H1 (cell line): ENCODE results near the gene ANKLE1. TPM values are rescaled to one million over a fixed set of nuclear protein-coding genes. Genes with fewer than 3 reads are reported as not detected.

Experiments used
- CTCF ChIA-PET: fragments of 300-600 bp; sonication (Branson Sonifier 250); formaldehyde crosslinking; loops from one replicate; lab custom pipeline; 2021; ENCODE audit not compliant: partially characterized antibody; lab: Charles Lee
- POLR2A ChIA-PET: fragments of 300-600 bp; sonication (Branson Sonifier 250); formaldehyde crosslinking; loops from one replicate; lab custom pipeline; 2021; ENCODE audit warnings: inconsistent platforms; ENCODE audit not compliant: partially characterized antibody; lab: Charles Lee
- DNase-seq, 2 experiments: peaks; one replicate each; pipeline versions ENCODE4 v3.0.0 to v3.0.0-alpha.2; 2010 to 2022; ENCODE audit warnings: low spot score in 2 of 2, low read depth in 1 of 2, mixed read lengths in 1 of 2
- FAIRE-seq: peaks from 2 replicates; lab custom pipeline; 2011; peaks lifted over from hg19 to GRCh38; lab: Jason Lieb, UNC
- H2AFZ ChIP-seq: 2 replicates; pipeline ENCODE4 v1.8.1; 2012; ENCODE audit warnings: low read length, inconsistent platforms
- H2AK5ac ChIP-seq: 2 replicates; pipeline ENCODE4 v1.6.1; 2013; ENCODE audit warnings: low read depth, low read length
- H2BK120ac ChIP-seq: replicated peaks from 2 replicates; pipeline ENCODE3; 2013; ENCODE audit warnings: low read depth, low read length, inconsistent platforms
- H2BK12ac ChIP-seq: 2 replicates; pipeline ENCODE4 v1.6.1; 2013; ENCODE audit warnings: low read depth, low read length
- H2BK15ac ChIP-seq: 2 replicates; pipeline ENCODE4 v1.6.1; 2013; ENCODE audit warnings: low read length
- H2BK20ac ChIP-seq: 2 replicates; pipeline ENCODE4 v1.6.1; 2013; ENCODE audit warnings: low read length
- H2BK5ac ChIP-seq: 2 replicates; pipeline ENCODE4 v1.6.1; 2013; ENCODE audit warnings: low read depth, low read length
- H3K14ac ChIP-seq: 2 replicates; pipeline ENCODE4 v1.6.1; 2013; ENCODE audit warnings: inconsistent platforms; ENCODE audit not compliant: insufficient read length
- H3K18ac ChIP-seq: 2 replicates; pipeline ENCODE4 v1.6.1; 2013; ENCODE audit warnings: low read length; ENCODE audit errors: extremely low read depth
- H3K23ac ChIP-seq: 2 replicates; pipeline ENCODE4 v1.6.1; 2013; ENCODE audit warnings: inconsistent platforms; ENCODE audit not compliant: insufficient read length
- H3K23me2 ChIP-seq: 2 replicates; pipeline ENCODE4 v1.6.1; 2013; ENCODE audit warnings: low read depth, low read length
- H3K27ac ChIP-seq: 2 replicates; pipeline ENCODE4 v1.6.1; 2011; ENCODE audit warnings: low read depth, low read length, inconsistent platforms
- H3K27me3 ChIP-seq, 4 experiments: replicated peaks in 1 of 4; 1 replicate in 1 of 4; 2 replicates in 3 of 4; pipeline versions ENCODE4 v1.6.1 to v1.8.1; 2011 to 2013; ENCODE audit warnings: low read length in 3 of 4, mild to moderate bottlenecking in 3 of 4, inconsistent platforms in 2 of 4, mixed read lengths in 2 of 4, moderate library complexity in 1 of 4; ENCODE audit not compliant: control insufficient read depth in 3 of 4, insufficient read depth in 3 of 4; ENCODE audit errors: extremely low read depth in 1 of 4
- H3K36me3 ChIP-seq, 4 experiments: 2 replicates each; pipeline versions ENCODE4 v1.6.1 to v1.8.1; 2011 to 2013; ENCODE audit warnings: mild to moderate bottlenecking in 4 of 4, low read length in 3 of 4, moderate library complexity in 2 of 4, control low read depth in 1 of 4, inconsistent platforms in 1 of 4; ENCODE audit not compliant: insufficient read depth in 4 of 4, control insufficient read depth in 2 of 4
- H3K4ac ChIP-seq: replicated peaks from 2 replicates; pipeline ENCODE3; 2013; ENCODE audit warnings: low read length, low read depth, mixed read lengths, inconsistent platforms; ENCODE audit not compliant: insufficient read length
- H3K4me1 ChIP-seq, 4 experiments: replicated peaks in 1 of 4; 1 replicate in 1 of 4; 2 replicates in 3 of 4; pipeline versions ENCODE4 v1.6.1 to v1.8.1; 2011 to 2013; ENCODE audit warnings: low read length in 3 of 4, inconsistent platforms in 2 of 4, mixed read lengths in 1 of 4; ENCODE audit not compliant: insufficient read depth in 4 of 4, control insufficient read depth in 3 of 4
- H3K4me2 ChIP-seq, 2 experiments: 2 replicates each; pipeline versions ENCODE4 v1.6.1 to v1.8.1; 2011 to 2013; ENCODE audit warnings: low read depth in 2 of 2, low read length in 2 of 2, control low read depth in 1 of 2, inconsistent platforms in 1 of 2, mild to moderate bottlenecking in 1 of 2; ENCODE audit not compliant: insufficient read depth in 1 of 2
- H3K4me3 ChIP-seq, 4 experiments: fragments of 200-600, 300-600 bp in 1 of 4; sonication (generic), shearing (Covaris generic), sonication (Bioruptor Twin) in 1 of 4; 2 replicates each; pipeline versions ENCODE4 v1.5.1 to v1.8.1; 2011 to 2016; ENCODE audit warnings: low read length in 4 of 4, low read depth in 3 of 4, control low read depth in 2 of 4, inconsistent platforms in 2 of 4, mild to moderate bottlenecking in 2 of 4, mixed read lengths in 1 of 4, moderate library complexity in 1 of 4; ENCODE audit not compliant: insufficient read depth in 2 of 4; ENCODE audit errors: extremely low read depth in 1 of 4
- H3K56ac ChIP-seq: replicated peaks from 2 replicates; pipeline ENCODE3; 2013; ENCODE audit warnings: low read depth, mild to moderate bottlenecking, mixed read lengths, low read length, inconsistent platforms; ENCODE audit not compliant: insufficient read length
- H3K79me1 ChIP-seq: 2 replicates; pipeline ENCODE4 v1.6.1; 2013; ENCODE audit warnings: low read depth, low read length, control low read depth
- H3K79me2 ChIP-seq, 2 experiments: 2 replicates each; pipeline versions ENCODE4 v1.6.1 to v1.8.1; 2012 to 2013; ENCODE audit warnings: low read length in 2 of 2, mild to moderate bottlenecking in 2 of 2, inconsistent platforms in 1 of 2; ENCODE audit not compliant: insufficient read depth in 2 of 2, control insufficient read depth in 1 of 2
- H3K9ac ChIP-seq, 4 experiments: replicated peaks in 1 of 4; 1 replicate in 1 of 4; 2 replicates in 3 of 4; pipeline versions ENCODE4 v1.6.1 to v1.8.1; 2011 to 2013; ENCODE audit warnings: low read depth in 3 of 4, low read length in 3 of 4, control low read depth in 2 of 4, mild to moderate bottlenecking in 2 of 4, moderate library complexity in 2 of 4, inconsistent platforms in 1 of 4; ENCODE audit errors: extremely low read depth in 1 of 4
- H3K9me3 ChIP-seq, 2 experiments: 2 replicates each; pipeline versions ENCODE4 v1.6.1 to v1.8.1; 2012 to 2013; ENCODE audit warnings: mild to moderate bottlenecking in 2 of 2, moderate library complexity in 2 of 2, control low read depth in 1 of 2, inconsistent platforms in 1 of 2, low read depth in 1 of 2, low read length in 1 of 2, mixed read lengths in 1 of 2; ENCODE audit not compliant: insufficient read depth in 2 of 2
- H4K20me1 ChIP-seq, 2 experiments: replicated peaks in 1 of 2; 2 replicates each; pipeline versions ENCODE3 to v1.8.1; 2011 to 2013; ENCODE audit warnings: inconsistent platforms in 2 of 2, low read length in 2 of 2, mild to moderate bottlenecking in 1 of 2; ENCODE audit not compliant: insufficient read depth in 2 of 2, control insufficient read depth in 1 of 2
- H4K5ac ChIP-seq: 2 replicates; pipeline ENCODE4 v1.6.1; 2013; ENCODE audit warnings: low read length, low read depth, mixed read lengths, inconsistent platforms; ENCODE audit not compliant: insufficient read length
- H4K8ac ChIP-seq: 2 replicates; pipeline ENCODE4 v1.8.0; 2013; ENCODE audit warnings: mild to moderate bottlenecking, moderate library complexity, low read length, inconsistent platforms; ENCODE audit not compliant: insufficient read depth; ENCODE audit errors: extremely low read depth
- H4K91ac ChIP-seq: replicated peaks from 2 replicates; pipeline ENCODE3; 2013; ENCODE audit warnings: low read length, mixed read lengths, inconsistent platforms; ENCODE audit not compliant: insufficient read length
- BRCA1 ChIP-seq: IDR thresholded peaks from 2 replicates; pipeline ENCODE4 v1.6.1; 2012; ENCODE audit warnings: low read depth, low read length, improper control_type of control experiment
- CREB1 ChIP-seq: IDR thresholded peaks from 2 replicates; pipeline ENCODE4 v1.6.1; 2012; ENCODE audit warnings: inconsistent platforms
- EGR1 ChIP-seq: IDR thresholded peaks from 2 replicates; pipeline ENCODE4 v1.6.1; 2011; ENCODE audit warnings: low read depth, low read length, borderline replicate concordance
- EP300 ChIP-seq, 2 experiments: IDR thresholded peaks; 1 replicate in 1 of 2; 2 replicates in 1 of 2; pipeline ENCODE4 v1.6.1; 2011 to 2012; ENCODE audit warnings: low read depth in 2 of 2, low read length in 2 of 2, mild to moderate bottlenecking in 2 of 2, borderline replicate concordance in 1 of 2, inconsistent platforms in 1 of 2, moderate library complexity in 1 of 2
- GABPA ChIP-seq: IDR thresholded peaks from 2 replicates; pipeline ENCODE4 v1.6.1; 2011; ENCODE audit warnings: mild to moderate bottlenecking, low read length, moderate library complexity, borderline replicate concordance; ENCODE audit not compliant: insufficient read depth
- POLR2AphosphoS5 ChIP-seq: IDR thresholded peaks from 2 replicates; pipeline ENCODE4 v1.6.1; 2011; ENCODE audit warnings: low read depth, low read length
- SIN3A ChIP-seq, 2 experiments: IDR thresholded peaks in 1 of 2; conservative IDR thresholded peaks in 1 of 2; 2 replicates each; pipeline ENCODE4 v1.6.1; 2011 to 2012; ENCODE audit warnings: low read length in 2 of 2, improper control_type of control experiment in 1 of 2, low read depth in 1 of 2, mild to moderate bottlenecking in 1 of 2
- SP1 ChIP-seq: IDR thresholded peaks from 2 replicates; pipeline ENCODE4 v1.6.1; 2011; ENCODE audit warnings: low read depth, low read length
- SP4 ChIP-seq: IDR thresholded peaks from 2 replicates; pipeline ENCODE4 v1.6.1; 2012; ENCODE audit warnings: low read length, inconsistent platforms
- TAF1 ChIP-seq: IDR thresholded peaks from 2 replicates; pipeline ENCODE4 v1.6.1; 2011; ENCODE audit warnings: mild to moderate bottlenecking, low read depth, low read length
- WGBS, 2 experiments: shearing (Covaris generic) in 1 of 2; methylation state at CpG; one replicate each; pipeline versions ENCODE4 v1.1.6 to v1.1.7; 2013 to 2015; ENCODE audit warnings: low lambda C conversion rate in 2 of 2, mixed read lengths in 2 of 2, inconsistent platforms in 1 of 2, low coverage in 1 of 2, missing lambda C conversion rate in 1 of 2; ENCODE audit not compliant: insufficient replicate concordance in 2 of 2, insufficient coverage in 1 of 2, insufficient read length in 1 of 2; ENCODE audit errors: extremely low coverage in 1 of 2, missing lambda C conversion rate in 1 of 2; 5-methylcytosine and 5-hydroxymethylcytosine counted together
- polyA plus RNA-seq, 7 experiments: library from polyadenylated mRNA; depleted of rRNA in 3 of 7; stranded (reverse) in 5 of 7; unstranded in 2 of 7; fragments of >200 nt in 5 of 7; fragments of 200-250 nt in 2 of 7; gene quantifications; 1 replicate in 5 of 7; 2 replicates in 1 of 7; 4 replicates in 1 of 7; pipeline versions ENCODE4 v1.2.1 to v1.2.3, GENCODE V29; 2011 to 2013; ENCODE audit warnings: missing spikeins in 2 of 7, mixed read lengths in 2 of 7
- total RNA-seq: library from RNA; stranded (reverse); fragmentation: NEBNext Ultra II Directional; extraction: Animal tissue kit (Norgen Biotek cat#: 25700); gene quantifications from 2 replicates; pipeline ENCODE4 v1.2.1, GENCODE V29; 2021

Gene ANKLE1
- total and polyA plus RNA-seq, 2 of the 8 experiments (the other 6 are each of a cell fraction or from before 2014, with no cell fraction given), result 6.1 to 9.6 TPM

GRCh38 chr19:17294051-17294891, 12.6 kb downstream of the ANKLE1 start:
- H3K9ac ChIP-seq, result no peak overlapping the region
- peak overlapping the region; percentile 9; the same call in 1 of the 2 replicates for H3K27ac ChIP-seq
- peaks cover 0 to 8% of the 10 kb centered on the region in 2 experiments for H4K20me1 ChIP-seq
- H3K36me3 ChIP-seq, result peaks cover 0 to 14% (median 6%) of the 10 kb centered on the region in 4 experiments; a peak in 4 of 8 replicates
- H2BK120ac ChIP-seq, result no peak overlapping the region
- no peak overlapping the region for H3K56ac ChIP-seq
- peak overlapping the region; percentile 59; the same call in 1 of the 2 replicates for H4K8ac ChIP-seq
- POLR2A ChIA-PET, result interaction anchor here (0.8 to 2.3 kb wide), 10 partner anchors 11 to 74 kb away, joined by 3 to 9 read pairs (median 3); partner anchors contain the start of genes BABAM1, DDA1 and MRPL34
- H4K5ac ChIP-seq, result peak overlapping the region; percentile 47
- no peak overlapping the region for H3K23ac ChIP-seq
- no peaks in the 10 kb centered on the region for H3K27me3 ChIP-seq
- H3K14ac ChIP-seq, result no peak overlapping the region
- 0 out of 2 replicates have a peak, but pooled peaks have one; percentile 24 for TF ChIP-seq POLR2AphosphoS5
- peak; percentile 74; the same call in 1 of the 2 replicates for TF ChIP-seq SP1
- no peak; a peak in 1 of 4 replicates for TF ChIP-seq SIN3A (conservative IDR thresholded peaks at IDR 0.05 in 1 of 2, IDR thresholded peaks at IDR 0.05 in 1 of 2; ENCODE audit: low read depth in 1 of 2, low read length in 2 of 2)
- TF ChIP-seq SP4, result peak; percentile 83; the same call in 1 of the 2 replicates
- no peak for TF ChIP-seq TAF1
- no peak for TF ChIP-seq GABPA
- no peak for TF ChIP-seq BRCA1
- no peak for TF ChIP-seq CREB1
- TF ChIP-seq EGR1, result peak; percentile 37; the same call in 1 of the 2 replicates
- no peak for TF ChIP-seq EP300 (IDR thresholded peaks at IDR 0.05; ENCODE audit: borderline replicate concordance in 1 of 2, low read depth in 2 of 2, low read length in 2 of 2)
- no peak overlapping the region for H2BK20ac ChIP-seq
- no peak overlapping the region for H3K4ac ChIP-seq
- H4K91ac ChIP-seq, result no peak overlapping the region
- H2BK15ac ChIP-seq, result peak overlapping the region; percentile 65; the same call in 1 of the 2 replicates
- H3K23me2 ChIP-seq, result peaks cover 5% of the 10 kb centered on the region; the same call in 1 of the 2 replicates
- H3K4me1 ChIP-seq, result peaks cover 0 to 5% (median 4%) of the 10 kb centered on the region in 4 experiments; a peak in 5 of 7 replicates
- peaks cover 7% of the 10 kb centered on the region for H3K79me1 ChIP-seq
- H2AK5ac ChIP-seq, result peak overlapping the region; percentile 87; the same call in 1 of the 2 replicates
- peak overlapping the region; percentile 37 to 49 for H3K4me2 ChIP-seq
- peak; percentile 42 for FAIRE-seq
- peak overlapping the region in 1 of 4 experiments; percentile 67; a peak in 1 of 8 replicates for H3K4me3 ChIP-seq
- H3K9me3 ChIP-seq, result peaks cover 0 to 3% of the 10 kb centered on the region in 2 experiments; a peak in 1 of 4 replicates
- peaks cover 0 to 6% of the 10 kb centered on the region in 2 experiments; a peak in 1 of 4 replicates for H3K79me2 ChIP-seq
- WGBS, 2 experiments, result 70% methylated on average over 45 of the region's 48 CpGs; no CpG with 5 or more reads in 1 of the 2 experiments
- H2BK5ac ChIP-seq, result peak overlapping the region; percentile 35; the same call in 1 of the 2 replicates
- CTCF ChIA-PET, result interaction anchor here (0.7 to 2.2 kb wide), 8 partner anchors 11 to 92 kb away, joined by 3 to 11 read pairs (median 4); partner anchors contain the start of genes ANKLE1, MRPL34 and USHBP1
- peak in 1 of 2 experiments; percentile 99 for DNase-seq
- peak overlapping the region; percentile 75; the same call in 1 of the 2 replicates for H2BK12ac ChIP-seq
- no peak overlapping the region for H3K18ac ChIP-seq
- no peak overlapping the region for H2AFZ ChIP-seq
